SK-N-SH treated with all-trans-retinoic acid at 6 μM for 48 hours (cell line): ENCODE measurements around the gene TCP11L2.
"Not testable (repeated sequence)": the region's sequence is repeated elsewhere in the genome, so short reads cannot be mapped to it uniquely, and the experiment has no call there.

Experiments
- ATAC-seq: fragments of 200-7000 bp; cut with Tn5 transposase; 3 replicates; pipeline ENCODE4 v1.9.1; 2020; ENCODE audit warnings: mild to moderate bottlenecking, moderate library complexity
- ARNTL ChIP-seq: fragments of 450-650 bp; formaldehyde crosslinking; IDR thresholded peaks from 2 replicates; pipeline ENCODE4 v1.5.0; 2020; ENCODE audit warnings: low read depth, mild to moderate bottlenecking, moderate library complexity, borderline replicate concordance
- BACH2 ChIP-seq: fragments of 250-450 bp; sonication (Bioruptor Pico); IDR thresholded peaks from 2 replicates; pipeline ENCODE4 v1.9.0; 2021; ENCODE audit warnings: mild to moderate bottlenecking, borderline replicate concordance
- CREB5 ChIP-seq: fragments of 250-450 bp; sonication (Bioruptor Pico); IDR thresholded peaks from 2 replicates; pipeline ENCODE4 v1.5.1; 2020; ENCODE audit warnings: low read depth, mild to moderate bottlenecking, moderate library complexity
- CSDC2 ChIP-seq: fragments of 250-450 bp; sonication (Bioruptor Pico); IDR thresholded peaks from 2 replicates; pipeline ENCODE4 v1.5.0; 2020; ENCODE audit warnings: mild to moderate bottlenecking, moderate library complexity
- CSRNP3 ChIP-seq: fragments of 250-450 bp; sonication (Bioruptor Pico); IDR thresholded peaks from 2 replicates; pipeline ENCODE4 v1.5.1; 2021; ENCODE audit warnings: mild to moderate bottlenecking, moderate library complexity
- ESRRG ChIP-seq: fragments of 250-450 bp; sonication (Bioruptor Pico); IDR thresholded peaks from 2 replicates; pipeline ENCODE4 v1.6.1; 2021; ENCODE audit warnings: mild to moderate bottlenecking
- GLIS3 ChIP-seq: fragments of 250-450 bp; sonication (Bioruptor Pico); IDR thresholded peaks from 2 replicates; pipeline ENCODE4 v1.5.0; 2020; ENCODE audit warnings: mild to moderate bottlenecking, moderate library complexity
- OSR1 ChIP-seq: fragments of 250-450 bp; sonication (Bioruptor Pico); IDR thresholded peaks from 2 replicates; pipeline ENCODE4 v1.8.0; 2022; ENCODE audit warnings: moderate library complexity, mild to moderate bottlenecking, inconsistent platforms
- PATZ1 ChIP-seq: fragments of 250-450 bp; sonication (Bioruptor Pico); IDR thresholded peaks from 2 replicates; pipeline ENCODE4 v1.8.0; 2020; ENCODE audit warnings: mild to moderate bottlenecking, moderate library complexity, borderline replicate concordance
- POU6F1 ChIP-seq: fragments of 250-450 bp; sonication (Bioruptor Pico); IDR thresholded peaks from 2 replicates; pipeline ENCODE4 v1.8.0; 2021; ENCODE audit warnings: low read depth, mild to moderate bottlenecking, moderate library complexity, borderline replicate concordance
- PPARA ChIP-seq: fragments of 250-450 bp; sonication (Bioruptor Pico); IDR thresholded peaks from 2 replicates; pipeline ENCODE4 v1.5.0; 2020; ENCODE audit warnings: mild to moderate bottlenecking, borderline replicate concordance
- RARB ChIP-seq: fragments of 250-450 bp; sonication (Bioruptor Pico); IDR thresholded peaks from 2 replicates; pipeline ENCODE4 v1.8.0; 2021; ENCODE audit warnings: mild to moderate bottlenecking, moderate library complexity
- SNAI2 ChIP-seq: fragments of 250-450 bp; sonication (Bioruptor Pico); IDR thresholded peaks from 2 replicates; pipeline ENCODE4 v1.5.0; 2020; ENCODE audit warnings: mild to moderate bottlenecking, moderate library complexity
- TCF4 ChIP-seq: fragments of 250-450 bp; sonication (Bioruptor Pico); IDR thresholded peaks from 2 replicates; pipeline ENCODE4 v1.8.0; 2021; ENCODE audit warnings: mild to moderate bottlenecking, moderate library complexity, borderline replicate concordance
- TOX ChIP-seq: fragments of 250-450 bp; sonication (Bioruptor Pico); IDR thresholded peaks from 2 replicates; pipeline ENCODE4 v1.8.0; 2021; ENCODE audit warnings: mild to moderate bottlenecking, moderate library complexity, borderline replicate concordance
- TSHZ2 ChIP-seq: fragments of 250-450 bp; sonication (Bioruptor Pico); IDR thresholded peaks from 2 replicates; pipeline ENCODE4 v1.5.0; 2020; ENCODE audit warnings: mild to moderate bottlenecking, moderate library complexity
- ZC3H10 ChIP-seq: fragments of 250-450 bp; sonication (Bioruptor Pico); IDR thresholded peaks from 2 replicates; pipeline ENCODE4 v1.5.1; 2021; ENCODE audit warnings: mild to moderate bottlenecking, moderate library complexity
- ZFP3 ChIP-seq: fragments of 250-450 bp; sonication (Bioruptor Pico); IDR thresholded peaks from 2 replicates; pipeline ENCODE4 v1.5.0; 2020; ENCODE audit warnings: mild to moderate bottlenecking, moderate library complexity
- ZFP30 ChIP-seq: fragments of 450-650 bp; formaldehyde crosslinking; IDR thresholded peaks from 2 replicates; pipeline ENCODE4 v1.5.0; 2022; ENCODE audit warnings: mild to moderate bottlenecking, moderate library complexity
- ZNF565 ChIP-seq: fragments of 450-650 bp; formaldehyde crosslinking; conservative IDR thresholded peaks from 2 replicates; pipeline ENCODE4 v1.5.0; 2020; ENCODE audit warnings: low read depth, mild to moderate bottlenecking, moderate library complexity
- ZNF70 ChIP-seq: fragments of 450-650 bp; formaldehyde crosslinking; IDR thresholded peaks from 2 replicates; pipeline ENCODE4 v1.5.0; 2020; ENCODE audit warnings: mild to moderate bottlenecking, moderate library complexity
- ZNF8 ChIP-seq: fragments of 450-650 bp; formaldehyde crosslinking; IDR thresholded peaks from 2 replicates; pipeline ENCODE4 v1.5.0; 2020; ENCODE audit warnings: mild to moderate bottlenecking, moderate library complexity

The TCP11L2 gene

GRCh38 chr12:106284358-106285105, 18.0 kb upstream of the TCP11L2 start:
- no peak for TF ChIP-seq POU6F1 (CRISPR knock-in tag)
- TF ChIP-seq TOX (CRISPR knock-in tag): no peak
- TF ChIP-seq ZC3H10: no peak
- no peak for TF ChIP-seq CSDC2 (CRISPR knock-in tag)
- TF ChIP-seq PPARA: no peak
- TF ChIP-seq ZNF70 (CRISPR knock-in tag): no peak
- TF ChIP-seq CSRNP3 (CRISPR knock-in tag): no peak
- no peak for TF ChIP-seq RARB (CRISPR knock-in tag)
- TF ChIP-seq TCF4: no peak
- no peak for TF ChIP-seq ARNTL (CRISPR knock-in tag)
- TF ChIP-seq ZNF8 (CRISPR knock-in tag): no peak
- no peak for TF ChIP-seq ZNF565 (CRISPR knock-in tag)
- no peak for TF ChIP-seq SNAI2 (CRISPR knock-in tag)
- no peak for TF ChIP-seq BACH2
- TF ChIP-seq OSR1: no peak
- no peak for TF ChIP-seq ZFP30
- no peak for TF ChIP-seq CREB5
- TF ChIP-seq ZFP3 (CRISPR knock-in tag): no peak
- TF ChIP-seq ESRRG (CRISPR knock-in tag): no peak
- TF ChIP-seq GLIS3: no peak
- ATAC-seq: no peak

GRCh38 chr12:106285982-106286381, 16.6 kb upstream of the TCP11L2 start:
- TF ChIP-seq PPARA (no peak), TOX (CRISPR knock-in tag) (no peak), ESRRG (CRISPR knock-in tag) (no peak), GLIS3 (no peak), TCF4 (no peak), CREB5 (no peak), TSHZ2 (CRISPR knock-in tag) (no peak), ZNF565 (CRISPR knock-in tag) (no peak), OSR1 (no peak), ZFP30 (no peak), PATZ1 (CRISPR knock-in tag) (no peak), ARNTL (CRISPR knock-in tag) (no peak), ZNF8 (CRISPR knock-in tag) (no peak)
- ATAC-seq: no peak

- not testable (repeated sequence) for ATAC-seq
Measured at GRCh38 chr12:106286576-106287162, 15.9 kb upstream of the TCP11L2 start.
